HepG2 (cell line): ENCODE data around the gene MED20. TPM values are rescaled to one million over a fixed set of nuclear protein-coding genes. Genes with fewer than 3 reads are reported as not detected.

ENCODE experiments used
- CHCHD3 ChIP-seq: sonication (generic); formaldehyde crosslinking; IDR thresholded peaks from 2 replicates; pipeline ENCODE4 v1.8.0; 2022; ENCODE audit warnings: mild to moderate bottlenecking, missing genetic modification reagents, moderate library complexity
- CHD2 ChIP-seq: IDR thresholded peaks from 2 replicates; pipeline ENCODE4 v1.6.1; 2011; ENCODE audit warnings: low read depth, low read length, improper control_type of control experiment
- EED ChIP-seq: sonication (generic); formaldehyde crosslinking; IDR thresholded peaks from 2 replicates; pipeline ENCODE4 v1.5.0; 2020; ENCODE audit warnings: mild to moderate bottlenecking, missing genetic modification reagents
- HOXA9 ChIP-seq: sonication (generic); formaldehyde crosslinking; IDR thresholded peaks from 2 replicates; pipeline ENCODE4 v1.8.1; 2022; ENCODE audit warnings: missing genetic modification reagents, mild to moderate bottlenecking, moderate library complexity, borderline replicate concordance
- KDM5B ChIP-seq: sonication (generic); formaldehyde crosslinking; IDR thresholded peaks from 2 replicates; pipeline ENCODE4 v1.4.0; 2020; ENCODE audit warnings: missing genetic modification reagents, mild to moderate bottlenecking, borderline replicate concordance
- NPAS2 ChIP-seq: sonication (generic); formaldehyde crosslinking; IDR thresholded peaks from 2 replicates; pipeline ENCODE4 v1.8.0; 2022; ENCODE audit warnings: mild to moderate bottlenecking, missing genetic modification reagents, borderline replicate concordance
- POGZ ChIP-seq: sonication (generic); formaldehyde crosslinking; IDR thresholded peaks from 2 replicates; pipeline ENCODE4 v1.4.0; 2020; ENCODE audit warnings: mild to moderate bottlenecking, missing genetic modification reagents
- POLR2G ChIP-seq: fragments of 200-400 bp; formaldehyde crosslinking; IDR thresholded peaks from 2 replicates; pipeline ENCODE4 v1.6.1; 2018; ENCODE audit warnings: mild to moderate bottlenecking, low read depth, low read length, moderate library complexity
- SMAD9 ChIP-seq: sonication (generic); formaldehyde crosslinking; IDR thresholded peaks from 2 replicates; pipeline ENCODE4 v1.5.1; 2020; ENCODE audit warnings: mild to moderate bottlenecking, missing genetic modification reagents
- TMF1 ChIP-seq: sonication (generic); formaldehyde crosslinking; IDR thresholded peaks from 2 replicates; pipeline ENCODE4 v1.8.1; 2022; ENCODE audit warnings: low read depth, missing genetic modification reagents
- ZNF431 ChIP-seq: sonication (generic); formaldehyde crosslinking; IDR thresholded peaks from 2 replicates; pipeline ENCODE4 v1.9.0; 2022; ENCODE audit warnings: missing genetic modification reagents, low read depth, mild to moderate bottlenecking, borderline replicate concordance
- ZNF503 ChIP-seq: sonication (generic); formaldehyde crosslinking; IDR thresholded peaks from 2 replicates; pipeline ENCODE4 v1.4.0; 2020; ENCODE audit warnings: missing genetic modification reagents
- ZNF672 ChIP-seq: sonication (generic); formaldehyde crosslinking; IDR thresholded peaks from 2 replicates; pipeline ENCODE4 v1.8.1; 2022; ENCODE audit warnings: missing genetic modification reagents
- ZNF746 ChIP-seq: sonication (generic); formaldehyde crosslinking; IDR thresholded peaks from 2 replicates; pipeline ENCODE4 v1.8.0; 2022; ENCODE audit warnings: mild to moderate bottlenecking, missing genetic modification reagents
- ZNF773 ChIP-seq: sonication (generic); formaldehyde crosslinking; IDR thresholded peaks from 2 replicates; pipeline ENCODE4 v1.4.0; 2020; ENCODE audit warnings: missing genetic modification reagents, borderline replicate concordance
- polyA plus RNA-seq, 8 experiments: library from polyadenylated mRNA; depleted of rRNA in 3 of 8; stranded (reverse) in 7 of 8; unstranded in 1 of 8; fragments of >200 nt; fragmentation: Illumina TruSeq in 4 of 8; extraction: Trizol in 4 of 8; gene quantifications; 2 replicates each; pipeline versions ENCODE4 v1.2.1 to v1.2.3, GENCODE V29; 2011 to 2016; ENCODE audit warnings: low read depth in 4 of 8, missing spikeins in 1 of 8, mixed read lengths in 1 of 8; ENCODE audit not compliant: insufficient read depth in 1 of 8
- total RNA-seq, 5 experiments: library from RNA; depleted of rRNA; stranded (reverse); fragments of >200 nt; fragmentation: Illumina TruSeq; extraction: Trizol; gene quantifications; 2 replicates each; pipeline ENCODE4 v1.2.3, GENCODE V29; 2016; ENCODE audit warnings: low read depth in 1 of 5
- TF ChIP-seq, protein P1 (sequence below): sonication (generic); formaldehyde crosslinking; IDR thresholded peaks from 2 replicates; pipeline ENCODE4 v1.4.0; 2020; ENCODE audit warnings: missing genetic modification reagents
- TF ChIP-seq, protein P2 (sequence below): sonication (generic); formaldehyde crosslinking; IDR thresholded peaks from 2 replicates; pipeline ENCODE4 v1.4.0; 2020; ENCODE audit warnings: missing genetic modification reagents
- TF ChIP-seq, protein P3 (sequence below): sonication (generic); formaldehyde crosslinking; IDR thresholded peaks from 2 replicates; pipeline ENCODE4 v1.9.0; 2021; ENCODE audit warnings: missing genetic modification reagents, borderline replicate concordance
- TF ChIP-seq, protein P4 (sequence below): conservative IDR thresholded peaks from 2 replicates; pipeline ENCODE4 v1.6.1; 2018; ENCODE audit warnings: missing genetic modification reagents

Gene MED20
- total and polyA plus RNA-seq, 2 of the 13 experiments (the other 11 are each of a cell fraction or from before 2014, with no cell fraction given), result 28.1 to 41.1 TPM

- TF ChIP-seq, protein P1, sequence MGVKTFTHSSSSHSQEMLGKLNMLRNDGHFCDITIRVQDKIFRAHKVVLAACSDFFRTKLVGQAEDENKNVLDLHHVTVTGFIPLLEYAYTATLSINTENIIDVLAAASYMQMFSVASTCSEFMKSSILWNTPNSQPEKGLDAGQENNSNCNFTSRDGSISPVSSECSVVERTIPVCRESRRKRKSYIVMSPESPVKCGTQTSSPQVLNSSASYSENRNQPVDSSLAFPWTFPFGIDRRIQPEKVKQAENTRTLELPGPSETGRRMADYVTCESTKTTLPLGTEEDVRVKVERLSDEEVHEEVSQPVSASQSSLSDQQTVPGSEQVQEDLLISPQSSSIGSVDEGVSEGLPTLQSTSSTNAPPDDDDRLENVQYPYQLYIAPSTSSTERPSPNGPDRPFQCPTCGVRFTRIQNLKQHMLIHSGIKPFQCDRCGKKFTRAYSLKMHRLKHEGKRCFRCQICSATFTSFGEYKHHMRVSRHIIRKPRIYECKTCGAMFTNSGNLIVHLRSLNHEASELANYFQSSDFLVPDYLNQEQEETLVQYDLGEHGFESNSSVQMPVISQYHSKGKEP (CRISPR knock-in tag), result 0 out of 2 replicates have a peak, but pooled peaks have one; percentile 27
- TF ChIP-seq CHCHD3 (peak; percentile 74; the same call in 1 of the 2 replicates), TMF1 (CRISPR knock-in tag) (peak; percentile 68; the same call in 1 of the 2 replicates), NPAS2 (CRISPR knock-in tag) (no peak), CHD2 (no peak), SMAD9 (CRISPR knock-in tag) (no peak), KDM5B (peak; percentile 60; the same call in 1 of the 2 replicates), ZNF431 (CRISPR knock-in tag) (peak; percentile 83), ZNF746 (peak; percentile 21; the same call in 1 of the 2 replicates), ZNF773 (CRISPR knock-in tag) (peak; percentile 71; the same call in 1 of the 2 replicates), POGZ (CRISPR knock-in tag) (peak; percentile 24; the same call in 1 of the 2 replicates), POLR2G (peak; percentile 79), EED (CRISPR knock-in tag) (no peak; the same call in 1 of the 2 replicates), ZNF503 (CRISPR knock-in tag) (no peak), HOXA9 (CRISPR knock-in tag) (0 out of 2 replicates have a peak, but pooled peaks have one; percentile 38), ZNF672 (CRISPR knock-in tag) (no peak)
- TF ChIP-seq, protein P2, sequence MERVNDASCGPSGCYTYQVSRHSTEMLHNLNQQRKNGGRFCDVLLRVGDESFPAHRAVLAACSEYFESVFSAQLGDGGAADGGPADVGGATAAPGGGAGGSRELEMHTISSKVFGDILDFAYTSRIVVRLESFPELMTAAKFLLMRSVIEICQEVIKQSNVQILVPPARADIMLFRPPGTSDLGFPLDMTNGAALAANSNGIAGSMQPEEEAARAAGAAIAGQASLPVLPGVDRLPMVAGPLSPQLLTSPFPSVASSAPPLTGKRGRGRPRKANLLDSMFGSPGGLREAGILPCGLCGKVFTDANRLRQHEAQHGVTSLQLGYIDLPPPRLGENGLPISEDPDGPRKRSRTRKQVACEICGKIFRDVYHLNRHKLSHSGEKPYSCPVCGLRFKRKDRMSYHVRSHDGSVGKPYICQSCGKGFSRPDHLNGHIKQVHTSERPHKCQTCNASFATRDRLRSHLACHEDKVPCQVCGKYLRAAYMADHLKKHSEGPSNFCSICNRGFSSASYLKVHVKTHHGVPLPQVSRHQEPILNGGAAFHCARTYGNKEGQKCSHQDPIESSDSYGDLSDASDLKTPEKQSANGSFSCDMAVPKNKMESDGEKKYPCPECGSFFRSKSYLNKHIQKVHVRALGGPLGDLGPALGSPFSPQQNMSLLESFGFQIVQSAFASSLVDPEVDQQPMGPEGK (CRISPR knock-in tag), result peak; percentile 38
- TF ChIP-seq, protein P3, sequence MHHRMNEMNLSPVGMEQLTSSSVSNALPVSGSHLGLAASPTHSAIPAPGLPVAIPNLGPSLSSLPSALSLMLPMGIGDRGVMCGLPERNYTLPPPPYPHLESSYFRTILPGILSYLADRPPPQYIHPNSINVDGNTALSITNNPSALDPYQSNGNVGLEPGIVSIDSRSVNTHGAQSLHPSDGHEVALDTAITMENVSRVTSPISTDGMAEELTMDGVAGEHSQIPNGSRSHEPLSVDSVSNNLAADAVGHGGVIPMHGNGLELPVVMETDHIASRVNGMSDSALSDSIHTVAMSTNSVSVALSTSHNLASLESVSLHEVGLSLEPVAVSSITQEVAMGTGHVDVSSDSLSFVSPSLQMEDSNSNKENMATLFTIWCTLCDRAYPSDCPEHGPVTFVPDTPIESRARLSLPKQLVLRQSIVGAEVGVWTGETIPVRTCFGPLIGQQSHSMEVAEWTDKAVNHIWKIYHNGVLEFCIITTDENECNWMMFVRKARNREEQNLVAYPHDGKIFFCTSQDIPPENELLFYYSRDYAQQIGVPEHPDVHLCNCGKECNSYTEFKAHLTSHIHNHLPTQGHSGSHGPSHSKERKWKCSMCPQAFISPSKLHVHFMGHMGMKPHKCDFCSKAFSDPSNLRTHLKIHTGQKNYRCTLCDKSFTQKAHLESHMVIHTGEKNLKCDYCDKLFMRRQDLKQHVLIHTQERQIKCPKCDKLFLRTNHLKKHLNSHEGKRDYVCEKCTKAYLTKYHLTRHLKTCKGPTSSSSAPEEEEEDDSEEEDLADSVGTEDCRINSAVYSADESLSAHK (CRISPR knock-in tag), result no peak
- TF ChIP-seq, protein P4, sequence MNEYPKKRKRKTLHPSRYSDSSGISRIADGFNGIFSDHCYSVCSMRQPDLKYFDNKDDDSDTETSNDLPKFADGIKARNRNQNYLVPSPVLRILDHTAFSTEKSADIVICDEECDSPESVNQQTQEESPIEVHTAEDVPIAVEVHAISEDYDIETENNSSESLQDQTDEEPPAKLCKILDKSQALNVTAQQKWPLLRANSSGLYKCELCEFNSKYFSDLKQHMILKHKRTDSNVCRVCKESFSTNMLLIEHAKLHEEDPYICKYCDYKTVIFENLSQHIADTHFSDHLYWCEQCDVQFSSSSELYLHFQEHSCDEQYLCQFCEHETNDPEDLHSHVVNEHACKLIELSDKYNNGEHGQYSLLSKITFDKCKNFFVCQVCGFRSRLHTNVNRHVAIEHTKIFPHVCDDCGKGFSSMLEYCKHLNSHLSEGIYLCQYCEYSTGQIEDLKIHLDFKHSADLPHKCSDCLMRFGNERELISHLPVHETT (CRISPR knock-in tag), result no peak
Measured at GRCh38 chr6:41941280-41942066, 20.5 kb upstream of the MED20 start, which contains the start of gene CCND3 (continued).
